CD14-positive monocyte (primary cell): ENCODE data around the gene CCN6. TPM values are rescaled to one million over a fixed set of nuclear protein-coding genes. Genes with fewer than 3 reads are reported as not detected.

Experiments
- DNase-seq, 3 donors: peaks; one replicate each; pipeline ENCODE4 v3.0.0-alpha.2; 2011 to 2022
- H2AFZ ChIP-seq: 2 replicates; pipeline ENCODE4 v1.6.0; 2012; ENCODE audit warnings: mild to moderate bottlenecking, low read depth, low read length, inconsistent platforms; ENCODE audit not compliant: insufficient read depth, poor library complexity, severe bottlenecking
- H3K27ac ChIP-seq, 2 donors: 1 replicate in 1 of 2; 2 replicates in 1 of 2; pipeline ENCODE4 v1.5.1; 2012 to 2013; ENCODE audit warnings: low read length in 2 of 2, control low read depth in 1 of 2, inconsistent platforms in 1 of 2, low read depth in 1 of 2, mild to moderate bottlenecking in 1 of 2
- H3K27me3 ChIP-seq, 2 donors: one replicate each; pipeline versions ENCODE4 v1.6.0 to v1.6.1; 2011 to 2013; ENCODE audit warnings: low read length in 2 of 2; ENCODE audit not compliant: control insufficient read depth in 2 of 2, insufficient read depth in 2 of 2
- H3K36me3 ChIP-seq, 2 donors: replicated peaks in 1 of 2; 1 replicate in 1 of 2; 2 replicates in 1 of 2; pipeline versions ENCODE4 v1.5.1 to v1.6.1; 2012 to 2013; ENCODE audit warnings: low read length in 2 of 2, control low read depth in 1 of 2, inconsistent platforms in 1 of 2, mild to moderate bottlenecking in 1 of 2; ENCODE audit not compliant: insufficient read depth in 2 of 2, control insufficient read depth in 1 of 2
- H3K4me1 ChIP-seq, 2 donors: 1 replicate in 1 of 2; 2 replicates in 1 of 2; pipeline versions ENCODE4 v1.5.1 to v1.6.1; 2012 to 2013; ENCODE audit warnings: low read length in 2 of 2, control low read depth in 1 of 2, inconsistent platforms in 1 of 2, mild to moderate bottlenecking in 1 of 2, moderate library complexity in 1 of 2; ENCODE audit not compliant: insufficient read depth in 2 of 2, control insufficient read depth in 1 of 2
- H3K4me2 ChIP-seq: replicated peaks from 2 replicates; pipeline ENCODE3; 2012; ENCODE audit warnings: low read length, moderate library complexity, mild to moderate bottlenecking; ENCODE audit not compliant: poor library complexity, severe bottlenecking; ENCODE audit errors: extremely low read depth
- H3K4me3 ChIP-seq, 3 experiments: fragments of 200-600 bp in 1 of 3; sonication (generic) in 1 of 3; replicated peaks in 1 of 3; 1 replicate in 2 of 3; 2 replicates in 1 of 3; pipeline ENCODE4 v1.5.1; 2011 to 2013; ENCODE audit warnings: low read length in 3 of 3, mild to moderate bottlenecking in 3 of 3, control low read depth in 2 of 3, low read depth in 2 of 3, inconsistent platforms in 1 of 3, moderate library complexity in 1 of 3
- H3K79me2 ChIP-seq: 2 replicates; pipeline ENCODE4 v1.6.0; 2012; ENCODE audit warnings: mild to moderate bottlenecking, control low read depth, inconsistent platforms, low read length, moderate library complexity; ENCODE audit not compliant: insufficient read depth
- H3K9ac ChIP-seq: 2 replicates; pipeline ENCODE4 v1.6.0; 2017; ENCODE audit warnings: low read length, mild to moderate bottlenecking; ENCODE audit not compliant: insufficient read depth, poor library complexity, severe bottlenecking
- H3K9me3 ChIP-seq, 2 donors: replicated peaks in 1 of 2; 1 replicate in 1 of 2; 2 replicates in 1 of 2; pipeline versions ENCODE4 v1.5.1 to v1.6.1; 2012 to 2013; ENCODE audit warnings: low read length in 2 of 2, control low read depth in 1 of 2; ENCODE audit not compliant: control insufficient read depth in 1 of 2, insufficient read depth in 1 of 2
- H4K20me1 ChIP-seq: 2 replicates; pipeline ENCODE4 v1.6.0; 2012; ENCODE audit warnings: mild to moderate bottlenecking, low read length, control low read depth, moderate library complexity; ENCODE audit not compliant: insufficient read depth
- H3K27ac Mint-ChIP-seq, 7 donors: one replicate each; pipeline ENCODE4 v1.8.0; 2020; ENCODE audit warnings: mild to moderate bottlenecking in 7 of 7, mixed read lengths in 7 of 7, moderate library complexity in 6 of 7, inconsistent platforms in 2 of 7
- H3K27me3 Mint-ChIP-seq, 3 donors: one replicate each; pipeline ENCODE4 v1.8.0; 2021 to 2022; ENCODE audit warnings: low read depth in 3 of 3, mild to moderate bottlenecking in 3 of 3, mixed read lengths in 3 of 3, moderate library complexity in 3 of 3, inconsistent platforms in 1 of 3
- H3K36me3 Mint-ChIP-seq, 2 donors: one replicate each; pipeline ENCODE4 v1.8.0; 2020; ENCODE audit warnings: mixed read lengths in 2 of 2, inconsistent platforms in 1 of 2, mild to moderate bottlenecking in 1 of 2
- H3K4me1 Mint-ChIP-seq: one replicate; pipeline ENCODE4 v1.8.0; 2020; ENCODE audit warnings: mild to moderate bottlenecking, mixed read lengths
- H3K4me3 Mint-ChIP-seq, 2 donors: one replicate each; pipeline ENCODE4 v1.8.0; 2020; ENCODE audit warnings: mild to moderate bottlenecking in 2 of 2, mixed read lengths in 2 of 2, moderate library complexity in 1 of 2
- H3K9me3 Mint-ChIP-seq, 7 donors: one replicate each; pipeline ENCODE4 v1.8.0; 2020 to 2022; ENCODE audit warnings: mixed read lengths in 7 of 7, mild to moderate bottlenecking in 6 of 7, moderate library complexity in 6 of 7, inconsistent platforms in 2 of 7
- WGBS: methylation state at CpG from one replicate; pipeline ENCODE4 v1.1.5; 2013; ENCODE audit warnings: missing lambda C conversion rate; ENCODE audit not compliant: insufficient coverage; 5-methylcytosine and 5-hydroxymethylcytosine counted together
- intact Hi-C, 2 donors: fragments of 100-400 bp; cut with micrococcal nuclease; formaldehyde crosslinking; loops; one replicate each; pipeline versions ENCODE4 v1.15.0 to v1.15.1; 2023
- polyA plus RNA-seq, 3 donors: library from polyadenylated mRNA; depleted of rRNA in 1 of 3; unstranded in 2 of 3; stranded (reverse) in 1 of 3; fragments of 300-500 nt in 2 of 3; fragments of >200 nt in 1 of 3; fragmentation: Illumina TruSeq in 2 of 3; gene quantifications; 1 replicate in 2 of 3; 2 replicates in 1 of 3; pipeline ENCODE4 v1.2.3, GENCODE V29; 2012 to 2021
- TF ChIP-seq, protein P1 (sequence below): fragments of 200-600 bp; IDR thresholded peaks from one replicate; pipeline ENCODE4 v1.8.0; 2022; ENCODE audit warnings: antibody characterized with exemption, mild to moderate bottlenecking

CCN6 gene
- polyA plus RNA-seq, 3 donors: not detected

DNA sequence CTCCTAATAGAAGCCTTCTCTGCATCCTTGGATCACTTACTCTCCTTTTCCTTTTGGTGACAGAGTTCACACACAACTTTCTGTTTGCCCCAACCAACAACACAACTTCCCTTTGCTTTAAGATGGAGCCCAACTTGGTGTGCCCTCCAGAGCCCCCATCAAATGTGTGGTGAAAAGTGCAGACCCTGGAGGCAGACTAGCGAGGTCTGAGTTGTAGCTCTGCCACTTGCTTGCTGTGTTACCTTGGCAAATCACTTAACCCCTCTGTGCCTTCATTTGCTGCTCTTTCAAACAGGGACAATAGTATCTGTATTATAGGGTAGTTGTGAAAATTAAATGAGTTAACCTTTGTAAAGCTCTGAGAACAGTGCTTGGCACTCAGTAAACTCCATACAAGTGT is 34.3 kb upstream of the CCN6 start:
- Histone ChIP-seq H4K20me1 (no peaks in the 10 kb centered on the region), H3K36me3 (no peaks in the 10 kb centered on the region), H3K4me2 (no peak overlapping the region), H3K27me3 (no peaks in the 10 kb centered on the region), H3K9me3 (no peaks in the 10 kb centered on the region), H3K4me3 (no peak overlapping the region), H2AFZ (no peak overlapping the region), H3K9ac (no peak overlapping the region), H3K4me1 (no peaks in the 10 kb centered on the region), H3K27ac (no peak overlapping the region), H3K79me2 (no peaks in the 10 kb centered on the region)
- peaks cover 0 to 6% (median 4%) of the 10 kb centered on the region in 7 donors for H3K9me3 Mint-ChIP-seq
- intact Hi-C loops: no loop called here
- H3K4me1 Mint-ChIP-seq: no peaks in the 10 kb centered on the region
- whole genome bisulfite sequencing: no CpG with 5 or more reads among the region's 1 CpG
- peaks cover 0 to 4% (median 0%) of the 10 kb centered on the region in 3 donors for H3K27me3 Mint-ChIP-seq
- H3K4me3 Mint-ChIP-seq: no peak overlapping the region
- H3K27ac Mint-ChIP-seq: no peak overlapping the region
- no peak for DNase-seq
- no peaks in the 10 kb centered on the region for H3K36me3 Mint-ChIP-seq
- TF ChIP-seq, protein P1, sequence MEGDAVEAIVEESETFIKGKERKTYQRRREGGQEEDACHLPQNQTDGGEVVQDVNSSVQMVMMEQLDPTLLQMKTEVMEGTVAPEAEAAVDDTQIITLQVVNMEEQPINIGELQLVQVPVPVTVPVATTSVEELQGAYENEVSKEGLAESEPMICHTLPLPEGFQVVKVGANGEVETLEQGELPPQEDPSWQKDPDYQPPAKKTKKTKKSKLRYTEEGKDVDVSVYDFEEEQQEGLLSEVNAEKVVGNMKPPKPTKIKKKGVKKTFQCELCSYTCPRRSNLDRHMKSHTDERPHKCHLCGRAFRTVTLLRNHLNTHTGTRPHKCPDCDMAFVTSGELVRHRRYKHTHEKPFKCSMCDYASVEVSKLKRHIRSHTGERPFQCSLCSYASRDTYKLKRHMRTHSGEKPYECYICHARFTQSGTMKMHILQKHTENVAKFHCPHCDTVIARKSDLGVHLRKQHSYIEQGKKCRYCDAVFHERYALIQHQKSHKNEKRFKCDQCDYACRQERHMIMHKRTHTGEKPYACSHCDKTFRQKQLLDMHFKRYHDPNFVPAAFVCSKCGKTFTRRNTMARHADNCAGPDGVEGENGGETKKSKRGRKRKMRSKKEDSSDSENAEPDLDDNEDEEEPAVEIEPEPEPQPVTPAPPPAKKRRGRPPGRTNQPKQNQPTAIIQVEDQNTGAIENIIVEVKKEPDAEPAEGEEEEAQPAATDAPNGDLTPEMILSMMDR: no peak

DNA sequence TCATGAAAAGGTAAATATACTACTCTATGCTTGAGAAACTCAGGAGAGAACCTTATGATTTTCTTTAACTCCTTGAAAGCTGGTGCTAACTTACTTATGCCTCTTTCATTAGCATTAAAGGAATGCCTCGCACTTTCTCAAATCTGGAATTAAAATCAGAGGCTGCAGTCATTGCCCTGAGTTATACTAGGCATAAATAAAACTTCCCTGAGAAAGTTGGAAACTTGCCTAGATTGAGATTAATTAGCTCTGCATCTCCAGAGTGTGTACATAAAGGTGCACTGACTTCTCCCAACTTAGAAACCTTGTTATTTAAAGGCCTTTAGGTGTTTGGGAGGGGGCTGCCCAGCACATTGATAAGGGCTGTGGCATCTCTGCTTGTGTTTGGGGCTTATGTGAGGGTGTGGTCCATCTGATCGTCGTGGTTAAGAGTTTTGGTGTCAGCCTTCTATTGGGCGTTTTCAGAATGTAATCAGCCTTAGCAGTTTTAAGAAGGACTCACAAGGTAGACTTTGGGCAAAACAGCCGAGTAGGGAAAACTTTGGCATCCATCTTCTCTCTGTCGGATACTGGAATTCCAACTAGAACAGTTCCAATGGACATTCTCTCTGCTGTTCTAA is 32.1 kb upstream of the CCN6 start:
- WGBS: 88% methylated on average over 5 of the region's 6 CpGs
- H3K4me3 Mint-ChIP-seq: no peak overlapping the region
- no peak overlapping the region for H3K4me3 ChIP-seq
- H3K27me3 ChIP-seq: no peaks in the 10 kb centered on the region
- H3K4me1 ChIP-seq: no peaks in the 10 kb centered on the region
- no peak overlapping the region for H3K27ac Mint-ChIP-seq
- no peaks in the 10 kb centered on the region for H3K36me3 Mint-ChIP-seq
- H3K4me1 Mint-ChIP-seq: no peaks in the 10 kb centered on the region
- peaks cover 0 to 8% (median 4%) of the 10 kb centered on the region in 7 donors for H3K9me3 Mint-ChIP-seq
- H3K9me3 ChIP-seq: no peaks in the 10 kb centered on the region
- intact Hi-C loops: no loop called here
- H3K79me2 ChIP-seq: no peaks in the 10 kb centered on the region
- TF ChIP-seq, protein P1: no peak
- H3K27me3 Mint-ChIP-seq: peaks cover 0 to 4% (median 0%) of the 10 kb centered on the region in 3 donors
- no peaks in the 10 kb centered on the region for H4K20me1 ChIP-seq
- no peak overlapping the region for H3K27ac ChIP-seq
- no peak for DNase-seq
- no peak overlapping the region for H2AFZ ChIP-seq
- no peak overlapping the region for H3K9ac ChIP-seq
- H3K36me3 ChIP-seq: no peaks in the 10 kb centered on the region
- H3K4me2 ChIP-seq: no peak overlapping the region
